Left forelimb (tissue), 1 donor: Measurements from ENCODE around the gene MEIS1.
"Not testable (repeated sequence)": the region's sequence is repeated elsewhere in the genome, so short reads cannot be mapped to it uniquely, and the experiment has no call there.

Experiments
- DNase-seq: peaks from one replicate; pipeline ENCODE4 v3.0.0-alpha.2; 2018; ENCODE audit warnings: low spot score

Gene MEIS1

GRCh38 chr2:66434679-66435548, at the start of gene MEIS1:
MEIS1 (plus strand) TSS chr2:66435125; CDS start chr2:66435857, 732 bp downstream.
- DNase-seq, result peak; percentile 94

- DNase-seq, result no peak
Observed at GRCh38 chr2:66387016-66387753, 47.7 kb upstream of the MEIS1 start.

GRCh38 chr2:66389651-66390131, 45.2 kb upstream of the MEIS1 start:
- no peak for DNase-seq

- DNase-seq, result no peak
Observed at GRCh38 chr2:66390152-66390551, 44.8 kb upstream of the MEIS1 start.

- DNase-seq, result no peak
Observed at GRCh38 chr2:66390811-66391210, 44.1 kb upstream of the MEIS1 start.

GRCh38 chr2:66391240-66391639, 43.7 kb upstream of the MEIS1 start:
- DNase-seq, result not testable (repeated sequence)

- DNase-seq, result no peak
Observed at GRCh38 chr2:66405473-66405872, 29.5 kb upstream of the MEIS1 start.

GRCh38 chr2:66408905-66409304, 26.0 kb upstream of the MEIS1 start:
- DNase-seq, result no peak

- DNase-seq, result no peak
Observed at GRCh38 chr2:66412874-66413273, 22.1 kb upstream of the MEIS1 start.

GRCh38 chr2:66414896-66415295, 20.0 kb upstream of the MEIS1 start:
- no peak for DNase-seq

GRCh38 chr2:66418381-66418780, 16.5 kb upstream of the MEIS1 start:
- DNase-seq, result no peak

- no peak for DNase-seq
Observed at GRCh38 chr2:66421612-66422011, 13.3 kb upstream of the MEIS1 start.

- DNase-seq, result no peak
Observed at GRCh38 chr2:66423391-66424124, 11.4 kb upstream of the MEIS1 start.

GRCh38 chr2:66426244-66427111, 8.4 kb upstream of the MEIS1 start:
- no peak for DNase-seq

GRCh38 chr2:66427300-66427699, 7.6 kb upstream of the MEIS1 start:
- no peak for DNase-seq

GRCh38 chr2:66428986-66429612, 5.8 kb upstream of the MEIS1 start:
- no peak for DNase-seq

GRCh38 chr2:66429693-66430504, 5.0 kb upstream of the MEIS1 start:
- DNase-seq, result no peak

- no peak for DNase-seq
Observed at GRCh38 chr2:66430505-66431273, 4.2 kb upstream of the MEIS1 start.

- DNase-seq, result no peak
Observed at GRCh38 chr2:66431274-66431642, 3.7 kb upstream of the MEIS1 start.
